HCT116 (cell line): ENCODE data around the gene EPPIN. TPM values are rescaled to one million over a fixed set of nuclear protein-coding genes. Genes with fewer than 3 reads are reported as not detected.

ENCODE experiments used
- ATAC-seq: fragments of 200-7000 bp; cut with Tn5 transposase; 2 replicates; pipeline ENCODE4 v1.9.1; 2020; ENCODE audit warnings: mild to moderate bottlenecking, moderate library complexity
- BruUV-seq: library from RNA; stranded (reverse); fragments of 400-500 nt; replicated peaks from 2 replicates; lab custom pipeline; 2021; lab: Mats Ljungman, UMichigan
- CTCF ChIA-PET: fragments of 300-600 bp; sonication (Branson Sonifier 250); formaldehyde crosslinking; loops from one replicate; lab custom pipeline; 2021; ENCODE audit warnings: antibody characterized with exemption; lab: Charles Lee
- POLR2A ChIA-PET: fragments of 300-600, 350-600 bp; sonication (Branson Sonifier 250); formaldehyde crosslinking; loops from one replicate; lab custom pipeline; 2021; ENCODE audit warnings: antibody characterized with exemption; lab: Charles Lee
- RAD21 ChIA-PET, 2 experiments: fragments of 300-600 bp; sonication (Branson Sonifier 250); formaldehyde crosslinking; loops; one replicate each; lab custom pipeline; 2023; ENCODE audit warnings: low total read pairs in 2 of 2; ENCODE audit not compliant: uncharacterized antibody in 2 of 2, unreplicated experiment in 2 of 2, low non-redundant PET in 1 of 2; lab: Charles Lee
- DNase-seq: peaks from one replicate; pipeline ENCODE4 v3.0.0-alpha.2; 2010; ENCODE audit warnings: low read depth, low spot score
- H2AFZ ChIP-seq: fragments of 200-600 bp; shearing (Covaris generic), sonication (generic); 2 replicates; pipeline ENCODE4 v1.6.1; 2017; ENCODE audit warnings: low read depth, mixed run types, mixed read lengths, antibody characterized with exemption, low read length; ENCODE audit not compliant: poor library complexity, severe bottlenecking
- H3K27ac ChIP-seq: 2 replicates; pipeline ENCODE4 v1.5.1; 2012; ENCODE audit warnings: low read depth, low read length
- H3K27me3 ChIP-seq: fragments of 200-600 bp; sonication (generic); 2 replicates; pipeline ENCODE4 v1.6.1; 2016; ENCODE audit warnings: mixed run types, low read length, mixed read lengths; ENCODE audit not compliant: insufficient read depth
- H3K36me3 ChIP-seq, 2 experiments: fragments of 200-500 bp in 1 of 2; fragments of 200-600 bp in 1 of 2; sonication (Bioruptor generic) in 1 of 2; sonication (generic) in 1 of 2; 2 replicates each; pipeline versions ENCODE4 v1.5.1 to v1.6.1; 2014 to 2016; ENCODE audit warnings: low read length in 2 of 2, inconsistent platforms in 1 of 2, mixed read lengths in 1 of 2, mixed run types in 1 of 2; ENCODE audit not compliant: insufficient read depth in 2 of 2, control insufficient read depth in 1 of 2
- H3K4me1 ChIP-seq, 2 experiments: fragments of 200-600 bp in 1 of 2; sonication (generic) in 1 of 2; 2 replicates each; pipeline versions ENCODE4 v1.5.1 to v1.6.1; 2012 to 2017; ENCODE audit warnings: low read length in 2 of 2, inconsistent platforms in 1 of 2, mild to moderate bottlenecking in 1 of 2, mixed read lengths in 1 of 2, mixed run types in 1 of 2, moderate library complexity in 1 of 2; ENCODE audit not compliant: insufficient read depth in 2 of 2, control insufficient read depth in 1 of 2
- H3K4me2 ChIP-seq: fragments of 200-600 bp; sonication (generic); 2 replicates; pipeline ENCODE4 v1.6.1; 2017; ENCODE audit warnings: mixed run types, low read length, mixed read lengths
- H3K4me3 ChIP-seq, 2 experiments: fragments of 200-600 bp in 1 of 2; sonication (generic) in 1 of 2; replicated peaks in 1 of 2; 2 replicates each; pipeline ENCODE4 v1.5.1; 2011 to 2016; ENCODE audit warnings: low read length in 2 of 2, control low read depth in 1 of 2, low read depth in 1 of 2, mild to moderate bottlenecking in 1 of 2, mixed read lengths in 1 of 2, mixed run types in 1 of 2
- H3K79me2 ChIP-seq: fragments of 200-600 bp; sonication (generic); 2 replicates; pipeline ENCODE4 v1.6.1; 2017; ENCODE audit warnings: mild to moderate bottlenecking, mixed run types, low read length, moderate library complexity, mixed read lengths; ENCODE audit not compliant: insufficient read depth
- H3K9ac ChIP-seq: fragments of 200-600 bp; sonication (generic); 2 replicates; pipeline ENCODE4 v1.6.1; 2016; ENCODE audit warnings: low read length, mixed read lengths
- H3K9me2 ChIP-seq: fragments of 200-600 bp; sonication (generic), shearing (Covaris generic); 2 replicates; pipeline ENCODE4 v1.6.1; 2017; ENCODE audit warnings: mixed run types, mild to moderate bottlenecking, moderate library complexity; ENCODE audit not compliant: insufficient read depth
- H3K9me3 ChIP-seq, 2 experiments: fragments of 200-500 bp in 1 of 2; fragments of 200-600 bp in 1 of 2; sonication (Bioruptor generic) in 1 of 2; sonication (generic) in 1 of 2; 2 replicates each; pipeline ENCODE4 v1.6.1; 2014 to 2017; ENCODE audit warnings: low read length in 2 of 2, mixed read lengths in 2 of 2, inconsistent platforms in 1 of 2, low read depth in 1 of 2, mild to moderate bottlenecking in 1 of 2, mixed run types in 1 of 2, moderate library complexity in 1 of 2; ENCODE audit not compliant: control insufficient read depth in 1 of 2, insufficient read depth in 1 of 2
- H4K20me1 ChIP-seq: fragments of 200-600 bp; sonication (generic), shearing (Covaris generic); 2 replicates; pipeline ENCODE4 v1.6.1; 2017; ENCODE audit warnings: mixed run types, mild to moderate bottlenecking, moderate library complexity; ENCODE audit not compliant: insufficient read depth
- CEBPB ChIP-seq: IDR thresholded peaks from 2 replicates; pipeline ENCODE4 v1.6.1; 2012; ENCODE audit warnings: low read depth
- FOSL1 ChIP-seq: IDR thresholded peaks from 2 replicates; pipeline ENCODE4 v1.6.1; 2012; ENCODE audit warnings: low read depth
- SIN3A ChIP-seq: IDR thresholded peaks from 2 replicates; pipeline ENCODE4 v1.6.1; 2012; ENCODE audit warnings: low read depth
- ZFX ChIP-seq: fragments of 450-650 bp; IDR thresholded peaks from 2 replicates; pipeline ENCODE4 v1.6.1; 2017
- intact Hi-C: fragments of 100-400 bp; cut with micrococcal nuclease; formaldehyde crosslinking; loops from 2 replicates; pipeline ENCODE4 v1.10.0; 2022
- total RNA-seq: library from RNA; stranded (reverse); gene quantifications from one replicate; pipeline ENCODE4 v1.2.1, GENCODE V29; 2021; ENCODE audit not compliant: unreplicated experiment

EPPIN gene
- total RNA-seq, 1 experiment from 2014 or later: not detected

DNA sequence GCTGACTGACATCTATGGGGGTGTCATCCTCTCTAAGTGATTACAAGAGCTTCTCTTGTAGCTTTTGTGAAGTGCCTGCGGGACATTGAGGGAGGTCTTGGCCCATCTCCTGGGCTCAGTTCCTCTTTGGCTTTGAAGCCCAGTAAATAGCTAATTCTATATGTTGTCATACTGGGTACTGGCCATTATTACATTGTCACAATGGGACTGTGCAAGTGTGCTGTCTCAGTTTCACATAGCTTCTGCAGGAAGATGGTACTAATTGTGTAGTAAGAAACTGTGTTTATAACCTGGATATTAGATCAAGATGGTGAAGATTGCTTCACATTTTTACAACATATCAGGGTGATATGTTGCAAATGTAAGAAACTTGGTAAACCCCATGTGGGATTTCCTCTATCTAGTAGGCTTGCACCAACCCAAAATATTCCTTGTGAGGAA is 51.7 kb downstream of the EPPIN start:
- no peaks in the 10 kb centered on the region for H3K4me1 ChIP-seq
- ATAC-seq (no peak), DNase-seq (no peak)
- BruUV-seq: no TSS peak
- H3K79me2 ChIP-seq: no peaks in the 10 kb centered on the region
- ChIA-PET RAD21 (no interaction called here), POLR2A (no interaction called here), CTCF (no interaction called here)
- H3K4me3 ChIP-seq: no peak overlapping the region
- no peak overlapping the region for H3K9ac ChIP-seq
- no peaks in the 10 kb centered on the region for H3K9me2 ChIP-seq
- H3K27me3 ChIP-seq: peaks cover 19% of the 10 kb centered on the region; the same call in 1 of the 2 replicates
- no peak overlapping the region for H2AFZ ChIP-seq
- H3K27ac ChIP-seq: no peak overlapping the region
- H3K4me2 ChIP-seq: no peak overlapping the region
- intact Hi-C loops: loop anchor here (1.0 kb wide), 1 partner anchor 37 kb away; no protein-coding TSS in a partner anchor
- H3K36me3 ChIP-seq: no peaks in the 10 kb centered on the region
- no peaks in the 10 kb centered on the region for H4K20me1 ChIP-seq
- H3K9me3 ChIP-seq: no peaks in the 10 kb centered on the region
- TF ChIP-seq ZFX (no peak), SIN3A (no peak), FOSL1 (no peak), CEBPB (no peak)

Other genes starting within 250 kb of the EPPIN start
- gene RBPJL, start 240.6 kb downstream of the EPPIN start, total RNA-seq: not detected
- 0.64 TPM for gene MATN4, start 239.1 kb downstream of the EPPIN start, total RNA-seq
- 100 TPM for gene SDC4, start 199.0 kb downstream of the EPPIN start, total RNA-seq
- 20.5 TPM for gene SYS1, start 184.2 kb downstream of the EPPIN start, total RNA-seq
- 0.76 TPM for gene TP53TG5, start 169.1 kb downstream of the EPPIN start, total RNA-seq
- 44.2 TPM for gene DBNDD2, start 139.1 kb downstream of the EPPIN start, total RNA-seq
- gene PIGT, start 131.3 kb downstream of the EPPIN start, total RNA-seq: 71.4 TPM
- 1.1 TPM for gene WFDC2, start 77.6 kb downstream of the EPPIN start, total RNA-seq
- not detected for gene SPINT3, start 31.8 kb downstream of the EPPIN start, total RNA-seq
- not detected for gene WFDC6, start 7.9 kb downstream of the EPPIN start, total RNA-seq
- gene WFDC8, start 31.9 kb upstream of the EPPIN start, total RNA-seq: not detected
- gene WFDC10A, start 82.3 kb upstream of the EPPIN start, total RNA-seq: 0.47 TPM
- not detected for gene WFDC9, start 83.9 kb upstream of the EPPIN start, total RNA-seq
- not detected for gene WFDC11, start 122.8 kb upstream of the EPPIN start, total RNA-seq
- not detected for gene WFDC13, start 154.6 kb upstream of the EPPIN start, total RNA-seq
- gene WFDC10B, start 157.6 kb upstream of the EPPIN start, total RNA-seq: not detected
- gene SPINT4, start 174.9 kb upstream of the EPPIN start, total RNA-seq: not detected
- 4.7 TPM for gene WFDC3, start 244.5 kb upstream of the EPPIN start, total RNA-seq
- gene DNTTIP1, start 244.6 kb upstream of the EPPIN start, total RNA-seq: 61.0 TPM